Hepatocyte (in vitro differentiated cells): Measurements from ENCODE around the gene PSMD1. TPM values are rescaled to one million over a fixed set of nuclear protein-coding genes. Genes with fewer than 3 reads are reported as not detected.

Experiments
- DNase-seq: peaks from one replicate; pipeline ENCODE4 v3.0.0-alpha.2; 2016; ENCODE audit warnings: low spot score
- H2AFZ ChIP-seq: fragments of 200-600 bp; sonication (generic); 2 replicates; pipeline ENCODE4 v1.6.0; 2016; ENCODE audit warnings: antibody characterized with exemption, mild to moderate bottlenecking
- H3K27ac ChIP-seq: fragments of 200-600 bp; sonication (generic); 2 replicates; pipeline ENCODE4 v1.5.1; 2016; ENCODE audit warnings: mild to moderate bottlenecking
- H3K27me3 ChIP-seq: fragments of 200-600 bp; sonication (generic); 2 replicates; pipeline ENCODE4 v1.6.1; 2016
- H3K36me3 ChIP-seq: fragments of 200-600 bp; sonication (generic); replicated peaks from 2 replicates; pipeline ENCODE4 v1.5.1; 2016; ENCODE audit warnings: low read depth; ENCODE audit not compliant: insufficient read depth
- H3K4me1 ChIP-seq: fragments of 200-600 bp; sonication (generic); 2 replicates; pipeline ENCODE4 v1.5.1; 2016; ENCODE audit warnings: mild to moderate bottlenecking, moderate library complexity; ENCODE audit not compliant: insufficient read depth
- H3K4me2 ChIP-seq: fragments of 200-600 bp; sonication (generic); 2 replicates; pipeline ENCODE4 v1.6.0; 2016
- H3K4me3 ChIP-seq: fragments of 200-600 bp; sonication (generic); 2 replicates; pipeline ENCODE4 v1.5.1; 2016; ENCODE audit warnings: mild to moderate bottlenecking
- H3K79me2 ChIP-seq: fragments of 200-600 bp; sonication (generic); 2 replicates; pipeline ENCODE4 v1.6.0; 2017; ENCODE audit warnings: mild to moderate bottlenecking
- H3K9me2 ChIP-seq: fragments of 200-600 bp; sonication (generic); replicated peaks from 2 replicates; pipeline ENCODE4 v1.6.0; 2017; ENCODE audit warnings: mild to moderate bottlenecking; ENCODE audit not compliant: insufficient read depth
- H3K9me3 ChIP-seq: fragments of 200-600 bp; sonication (generic); 2 replicates; pipeline ENCODE4 v1.5.1; 2016; ENCODE audit warnings: low read depth, mild to moderate bottlenecking
- H4K20me1 ChIP-seq: fragments of 200-600 bp; sonication (generic); 2 replicates; pipeline ENCODE4 v1.6.0; 2016; ENCODE audit warnings: mild to moderate bottlenecking; ENCODE audit not compliant: insufficient read depth, poor library complexity, severe bottlenecking
- EZH2 ChIP-seq: fragments of 200-600 bp; sonication (generic); IDR thresholded peaks from 2 replicates; pipeline ENCODE4 v1.6.1; 2016; ENCODE audit warnings: antibody characterized with exemption, mild to moderate bottlenecking, borderline replicate concordance
- EZH2phosphoT487 ChIP-seq: fragments of 200-600 bp; sonication (generic); IDR thresholded peaks from one replicate; pipeline ENCODE4 v1.6.1; 2018; ENCODE audit warnings: antibody characterized with exemption, mild to moderate bottlenecking, low read depth, moderate library complexity; ENCODE audit not compliant: unreplicated experiment, severe bottlenecking
- WGBS: methylation state at CpG from one replicate; pipeline ENCODE4 v1.1.6; 2016; ENCODE audit warnings: low lambda C conversion rate; ENCODE audit errors: missing lambda C conversion rate; 5-methylcytosine and 5-hydroxymethylcytosine counted together
- polyA plus RNA-seq: library from polyadenylated mRNA; unstranded; fragments of >200 nt; fragmentation: Nextera tagmentation; extraction: Ambion mirVana; gene quantifications from 2 replicates; pipeline ENCODE4 v1.2.1, GENCODE V29; 2016
- total RNA-seq: library from RNA; depleted of rRNA; stranded (reverse); fragments of >200 nt; gene quantifications from 2 replicates; pipeline ENCODE4 v1.2.3, GENCODE V29; 2014
- TF ChIP-seq, protein P1 (sequence below): fragments of 200-600 bp; sonication (generic); IDR thresholded peaks from 2 replicates; pipeline ENCODE4 v1.5.1; 2016; ENCODE audit warnings: antibody characterized with exemption, mild to moderate bottlenecking; ENCODE audit not compliant: poor library complexity

PSMD1 gene
- total and polyA plus RNA-seq, 2 experiments from 2014 or later = 92.9 to 106 TPM

DNA sequence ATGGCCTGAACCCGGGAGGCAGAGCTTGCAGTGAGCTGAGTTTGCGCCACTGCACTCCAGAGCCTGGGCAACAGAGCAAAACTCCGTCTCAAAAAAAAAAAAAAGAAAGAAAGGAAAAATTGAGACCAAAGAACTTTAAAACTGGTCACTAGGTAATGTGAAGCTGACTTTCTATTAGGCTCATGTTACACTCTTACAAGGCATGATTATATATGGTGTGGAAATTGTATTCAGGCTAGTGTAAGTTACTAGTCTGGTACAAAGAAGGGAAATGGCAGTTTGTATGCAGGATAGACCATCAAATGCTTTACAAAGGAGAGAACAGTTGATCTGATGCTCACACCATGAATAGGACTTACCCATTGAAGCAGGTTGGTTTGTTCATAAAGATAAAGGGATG is 106.3 kb downstream of the PSMD1 start:
- TF ChIP-seq EZH2 = no peak
- no peak for TF ChIP-seq EZH2phosphoT487
- TF ChIP-seq, protein P1, sequence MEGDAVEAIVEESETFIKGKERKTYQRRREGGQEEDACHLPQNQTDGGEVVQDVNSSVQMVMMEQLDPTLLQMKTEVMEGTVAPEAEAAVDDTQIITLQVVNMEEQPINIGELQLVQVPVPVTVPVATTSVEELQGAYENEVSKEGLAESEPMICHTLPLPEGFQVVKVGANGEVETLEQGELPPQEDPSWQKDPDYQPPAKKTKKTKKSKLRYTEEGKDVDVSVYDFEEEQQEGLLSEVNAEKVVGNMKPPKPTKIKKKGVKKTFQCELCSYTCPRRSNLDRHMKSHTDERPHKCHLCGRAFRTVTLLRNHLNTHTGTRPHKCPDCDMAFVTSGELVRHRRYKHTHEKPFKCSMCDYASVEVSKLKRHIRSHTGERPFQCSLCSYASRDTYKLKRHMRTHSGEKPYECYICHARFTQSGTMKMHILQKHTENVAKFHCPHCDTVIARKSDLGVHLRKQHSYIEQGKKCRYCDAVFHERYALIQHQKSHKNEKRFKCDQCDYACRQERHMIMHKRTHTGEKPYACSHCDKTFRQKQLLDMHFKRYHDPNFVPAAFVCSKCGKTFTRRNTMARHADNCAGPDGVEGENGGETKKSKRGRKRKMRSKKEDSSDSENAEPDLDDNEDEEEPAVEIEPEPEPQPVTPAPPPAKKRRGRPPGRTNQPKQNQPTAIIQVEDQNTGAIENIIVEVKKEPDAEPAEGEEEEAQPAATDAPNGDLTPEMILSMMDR = no peak
- Histone ChIP-seq H3K27ac (no peak overlapping the region), H2AFZ (no peak overlapping the region)

DNA sequence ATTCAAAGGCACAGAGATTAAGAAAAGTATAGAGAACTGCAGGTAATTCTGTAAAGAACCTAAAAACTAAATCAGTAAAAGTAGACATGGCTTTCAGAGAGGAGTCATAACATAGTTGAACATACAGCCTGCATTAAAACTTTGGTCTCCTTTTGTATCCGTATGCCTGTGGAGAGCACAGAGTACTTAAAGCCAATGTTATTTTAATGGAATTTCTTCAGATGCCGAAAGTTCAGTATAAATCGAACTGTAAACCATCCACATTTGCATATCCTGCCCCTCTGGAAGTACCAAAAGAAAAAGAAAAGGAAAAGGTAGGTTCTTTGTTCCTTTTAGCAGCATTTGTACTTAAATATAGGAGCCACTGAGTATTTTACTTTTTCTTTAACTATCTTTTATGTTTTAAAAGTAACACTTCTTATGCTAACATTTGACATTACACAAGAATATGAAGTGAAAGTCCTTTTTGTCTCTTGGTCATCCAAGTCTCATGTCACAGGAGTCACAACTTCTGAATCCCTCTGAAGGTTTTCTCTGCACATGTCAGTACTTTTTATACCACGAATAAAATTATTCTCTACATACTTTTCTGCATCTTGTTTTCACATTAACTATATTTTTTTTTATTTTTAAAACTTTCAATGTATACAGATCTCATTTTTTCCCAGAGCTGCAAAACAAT is 106.9 kb downstream of the PSMD1 start:
- Histone ChIP-seq H3K4me3 (no peak overlapping the region), H3K9me3 (no peaks in the 10 kb centered on the region), H4K20me1 (no peaks in the 10 kb centered on the region), H3K79me2 (no peaks in the 10 kb centered on the region), H3K36me3 (no peaks in the 10 kb centered on the region), H3K4me1 (no peaks in the 10 kb centered on the region), H3K4me2 (no peak overlapping the region), H2AFZ (no peak overlapping the region), H3K27ac (no peak overlapping the region), H3K27me3 (no peaks in the 10 kb centered on the region), H3K9me2 (no peaks in the 10 kb centered on the region)
- WGBS = 95% methylated on average over 4 of the region's 4 CpGs
- TF ChIP-seq, protein P1 = no peak
- no peak for TF ChIP-seq EZH2phosphoT487
- TF ChIP-seq EZH2 = no peak
- DNase-seq = no peak

More for the DNA sequence above, 106.3 kb downstream of the PSMD1 start:
- no peaks in the 10 kb centered on the region for H3K36me3 ChIP-seq
- H3K27me3 ChIP-seq = no peaks in the 10 kb centered on the region
- no peaks in the 10 kb centered on the region for H3K9me2 ChIP-seq
- no peak overlapping the region for H3K4me3 ChIP-seq
- no peaks in the 10 kb centered on the region for H3K4me1 ChIP-seq
- no peak for DNase-seq
- H4K20me1 ChIP-seq = no peaks in the 10 kb centered on the region
- H3K79me2 ChIP-seq = no peaks in the 10 kb centered on the region
- H3K4me2 ChIP-seq = no peak overlapping the region
- H3K9me3 ChIP-seq = no peaks in the 10 kb centered on the region
- 87% methylated on average over 3 of the region's 3 CpGs for WGBS

DNA sequence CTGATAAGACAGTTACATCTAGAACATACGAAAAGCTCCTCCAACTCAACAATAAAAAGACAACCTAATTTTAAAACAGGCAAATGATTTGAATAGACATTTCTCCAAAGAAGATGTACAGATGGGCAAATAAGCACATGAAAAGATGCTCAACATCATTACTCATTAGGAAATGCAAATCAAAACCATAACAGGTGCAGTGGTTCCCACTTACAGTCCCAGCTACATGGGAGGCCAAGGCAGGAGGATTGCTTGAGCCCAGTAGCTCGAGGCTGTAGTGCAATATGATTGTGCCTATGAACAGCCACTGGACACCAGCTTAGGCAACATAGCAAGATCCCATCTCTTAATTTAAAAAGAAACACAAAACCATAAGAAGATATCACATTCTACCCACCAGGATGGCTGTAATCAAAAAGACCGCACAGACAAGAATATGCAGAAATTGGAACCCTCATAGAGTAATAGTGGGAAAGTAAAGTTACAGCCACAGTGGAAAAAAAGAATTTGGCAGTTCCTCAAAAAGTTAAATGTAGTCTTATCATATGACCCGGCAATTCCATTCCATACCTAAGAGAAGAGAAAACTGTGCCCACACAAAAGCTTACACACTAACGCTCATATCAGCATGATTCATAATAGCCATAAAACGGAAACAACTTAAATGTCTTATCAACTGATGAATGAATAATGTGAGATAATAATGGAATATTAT is 111.2 kb downstream of the PSMD1 start:
- H3K9me3 ChIP-seq = no peaks in the 10 kb centered on the region
- H3K36me3 ChIP-seq = no peaks in the 10 kb centered on the region
- no peak overlapping the region for H3K27ac ChIP-seq

More for the DNA sequence above, 111.2 kb downstream of the PSMD1 start:
- DNase-seq = no peak
- no peaks in the 10 kb centered on the region for H3K27me3 ChIP-seq
- H3K4me1 ChIP-seq = no peaks in the 10 kb centered on the region
- H3K79me2 ChIP-seq = no peaks in the 10 kb centered on the region
- H4K20me1 ChIP-seq = no peaks in the 10 kb centered on the region
- H3K9me2 ChIP-seq = no peaks in the 10 kb centered on the region
- 88% methylated on average over 6 of the region's 6 CpGs for WGBS
- H3K4me3 ChIP-seq = no peak overlapping the region
- no peak overlapping the region for H3K4me2 ChIP-seq
- H2AFZ ChIP-seq = no peak overlapping the region
- no peak for TF ChIP-seq EZH2
- TF ChIP-seq, protein P1 = no peak
- no peak for TF ChIP-seq EZH2phosphoT487
